Common myeloid progenitor, CD34-positive (primary cell): ENCODE measurements around the gene AUTS2.

Experiments used
- CTCF ChIA-PET: fragments of 350-600 bp; sonication (Branson Sonifier 250); formaldehyde crosslinking; loops from one replicate; lab custom pipeline; 2021; ENCODE audit warnings: antibody characterized with exemption; lab: Charles Lee
- POLR2A ChIA-PET: fragments of 350-600 bp; sonication (Branson Sonifier 250); formaldehyde crosslinking; loops from one replicate; lab custom pipeline; 2021; ENCODE audit warnings: antibody characterized with exemption; lab: Charles Lee
- DNase-seq, 3 donors: peaks; one replicate each; pipeline versions ENCODE4 v3.0.0 to v3.0.0-alpha.2; 2013
- H3K27ac ChIP-seq, 2 experiments: 1 replicate in 1 of 2; 2 replicates in 1 of 2; pipeline ENCODE4 v1.7.0; 2013; ENCODE audit warnings: inconsistent platforms in 2 of 2, low read length in 2 of 2, mild to moderate bottlenecking in 2 of 2, low read depth in 1 of 2, moderate library complexity in 1 of 2; ENCODE audit not compliant: severe bottlenecking in 2 of 2, insufficient read depth in 1 of 2, poor library complexity in 1 of 2
- H3K27me3 ChIP-seq, 5 experiments: replicated peaks in 2 of 5; 1 replicate in 3 of 5; 2 replicates in 2 of 5; pipeline versions ENCODE4 v1.6.1 to v1.7.0; 2013; ENCODE audit warnings: low read length in 4 of 5, mild to moderate bottlenecking in 2 of 5, moderate library complexity in 2 of 5, inconsistent platforms in 1 of 5; ENCODE audit not compliant: insufficient read depth in 5 of 5, control insufficient read depth in 4 of 5
- H3K36me3 ChIP-seq, 4 experiments: 1 replicate in 2 of 4; 2 replicates in 2 of 4; pipeline versions ENCODE4 v1.6.1 to v1.7.0; 2013; ENCODE audit warnings: low read length in 3 of 4, control low read depth in 1 of 4, mild to moderate bottlenecking in 1 of 4; ENCODE audit not compliant: control insufficient read depth in 4 of 4, insufficient read depth in 4 of 4
- H3K4me1 ChIP-seq, 4 experiments: 1 replicate in 3 of 4; 2 replicates in 1 of 4; pipeline versions ENCODE4 v1.6.1 to v1.7.1; 2013; ENCODE audit warnings: low read length in 3 of 4, mild to moderate bottlenecking in 3 of 4, control low read depth in 1 of 4, inconsistent platforms in 1 of 4, moderate library complexity in 1 of 4; ENCODE audit not compliant: control insufficient read depth in 4 of 4, insufficient read depth in 4 of 4; ENCODE audit errors: control extremely low read depth in 1 of 4
- H3K4me3 ChIP-seq, 7 experiments: 1 replicate in 4 of 7; 2 replicates in 3 of 7; pipeline versions ENCODE4 v1.5.1 to v1.7.0; 2013; ENCODE audit warnings: mild to moderate bottlenecking in 7 of 7, low read length in 6 of 7, moderate library complexity in 6 of 7, inconsistent platforms in 2 of 7, low read depth in 2 of 7, control low read depth in 1 of 7; ENCODE audit not compliant: insufficient read depth in 4 of 7, control insufficient read depth in 1 of 7; ENCODE audit errors: extremely low read depth in 1 of 7
- H3K9me3 ChIP-seq, 5 experiments: 1 replicate in 4 of 5; 2 replicates in 1 of 5; pipeline versions ENCODE4 v1.6.1 to v1.7.1; 2013; ENCODE audit warnings: low read length in 4 of 5, mild to moderate bottlenecking in 2 of 5, inconsistent platforms in 1 of 5, low read depth in 1 of 5, moderate library complexity in 1 of 5; ENCODE audit not compliant: control insufficient read depth in 4 of 5, insufficient read depth in 2 of 5; ENCODE audit errors: control extremely low read depth in 1 of 5
- WGBS: methylation state at CpG from one replicate; pipeline ENCODE4 v1.1.5; 2013; ENCODE audit not compliant: insufficient coverage; 5-methylcytosine and 5-hydroxymethylcytosine counted together

Gene AUTS2

DNA sequence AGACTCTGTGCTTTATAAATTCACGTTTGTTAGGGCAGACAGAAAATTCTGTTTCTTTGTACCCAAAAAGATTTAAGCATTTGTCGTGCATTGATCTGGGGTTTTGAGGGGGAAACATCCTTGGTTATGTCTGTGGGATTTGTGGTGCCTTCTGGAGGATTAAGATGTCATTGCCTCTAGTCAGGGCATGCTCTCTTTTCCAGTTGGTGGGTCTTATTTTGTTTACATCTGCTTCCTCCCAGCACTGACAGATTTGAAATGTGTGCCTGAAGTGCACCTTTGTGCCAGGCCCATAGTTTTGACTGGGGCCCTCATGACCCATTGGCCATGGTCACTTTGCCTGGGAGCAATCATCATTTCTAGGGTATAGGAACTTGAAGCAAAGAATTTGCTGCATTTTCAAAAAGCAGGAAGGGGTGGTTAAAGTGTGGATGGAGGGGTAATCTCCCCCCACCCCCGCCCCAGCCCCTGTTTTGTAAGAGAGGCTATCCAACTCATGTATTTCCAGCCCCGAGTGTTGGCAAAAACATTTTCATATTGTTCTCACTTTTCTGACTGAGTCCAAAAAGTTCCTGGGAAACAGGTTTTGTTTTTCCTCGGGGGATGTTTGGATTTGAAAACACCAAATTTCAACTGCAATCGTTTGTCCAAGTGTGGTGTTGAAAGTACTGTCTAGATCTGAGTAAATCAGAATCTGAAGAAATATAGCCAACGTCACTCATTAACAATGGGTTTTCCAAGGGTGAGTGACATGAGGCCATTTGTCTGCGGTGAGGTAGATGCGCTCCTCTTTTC is 1145.5 kb downstream of the AUTS2 start:
- POLR2A ChIA-PET, result no interaction called here
- 100% methylated on average over 4 of the region's 9 CpGs for WGBS
- Histone ChIP-seq H3K9me3 (no peaks in the 10 kb centered on the region), H3K4me1 (peaks cover 0 to 9% (median 3%) of the 10 kb centered on the region in 4 experiments), H3K27me3 (no peaks in the 10 kb centered on the region), H3K36me3 (no peaks in the 10 kb centered on the region), H3K4me3 (no peak overlapping the region), H3K27ac (no peak overlapping the region)
- peak in 2 of 3 donors; percentile 25 to 53 for DNase-seq
- CTCF ChIA-PET, result no interaction called here

DNA sequence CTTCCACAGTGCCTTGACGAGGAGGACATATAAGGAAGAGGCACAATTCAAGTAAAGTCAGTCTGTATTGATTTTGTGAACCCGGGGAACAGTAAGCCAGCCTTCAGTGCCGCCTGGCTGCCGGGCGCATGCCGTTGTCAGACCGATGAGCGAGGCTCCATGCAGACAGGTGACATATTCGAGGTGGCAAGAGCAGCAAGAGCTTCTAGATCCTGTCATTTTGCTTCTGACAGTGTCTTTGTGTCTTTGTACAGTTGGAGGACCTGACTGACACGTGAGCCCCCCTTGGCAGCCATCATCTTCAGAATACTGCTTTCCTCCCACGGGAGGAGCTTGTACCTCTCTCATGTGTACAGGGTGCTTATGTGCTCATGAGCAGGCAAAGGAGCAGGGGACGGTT is 1146.2 kb downstream of the AUTS2 start:
- 96% methylated on average over 12 of the region's 12 CpGs for WGBS
- ChIA-PET CTCF (no interaction called here), POLR2A (no interaction called here)

DNA sequence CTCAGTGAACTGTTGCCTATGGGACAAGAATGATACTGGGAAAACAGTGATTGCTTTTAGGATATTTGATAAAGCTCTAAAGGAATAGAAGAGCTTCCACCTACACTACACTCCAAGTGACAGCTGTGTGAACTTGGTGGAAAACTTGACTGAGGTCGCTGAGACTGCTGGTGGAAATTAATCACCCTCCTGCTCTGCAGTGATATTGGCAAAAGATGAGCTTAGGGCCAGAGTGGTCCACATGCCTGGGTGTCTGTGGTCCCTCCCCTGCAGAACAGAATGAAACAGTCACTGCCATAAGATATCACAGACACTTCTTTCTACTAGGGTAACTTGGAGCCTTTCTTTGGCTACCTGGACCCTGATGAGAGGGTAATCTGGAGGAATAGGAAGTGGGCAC is 1151.6 kb downstream of the AUTS2 start:
- no peak overlapping the region for H3K27ac ChIP-seq
- H3K9me3 ChIP-seq, result no peaks in the 10 kb centered on the region
- CTCF ChIA-PET, result no interaction called here
- no peaks in the 10 kb centered on the region for H3K27me3 ChIP-seq
- H3K36me3 ChIP-seq, result no peaks in the 10 kb centered on the region
- no peaks in the 10 kb centered on the region for H3K4me1 ChIP-seq
- no peak overlapping the region for H3K4me3 ChIP-seq
- POLR2A ChIA-PET, result no interaction called here
- no peak for DNase-seq
- WGBS, result 100% methylated on average over 1 of the region's 1 CpG

More for the DNA sequence above, 1146.2 kb downstream of the AUTS2 start:
- Histone ChIP-seq H3K27me3 (no peaks in the 10 kb centered on the region), H3K36me3 (no peaks in the 10 kb centered on the region), H3K4me1 (peaks cover 0 to 7% (median 3%) of the 10 kb centered on the region in 4 experiments), H3K4me3 (no peak overlapping the region), H3K9me3 (no peaks in the 10 kb centered on the region), H3K27ac (no peak overlapping the region)
- no peak for DNase-seq

DNA sequence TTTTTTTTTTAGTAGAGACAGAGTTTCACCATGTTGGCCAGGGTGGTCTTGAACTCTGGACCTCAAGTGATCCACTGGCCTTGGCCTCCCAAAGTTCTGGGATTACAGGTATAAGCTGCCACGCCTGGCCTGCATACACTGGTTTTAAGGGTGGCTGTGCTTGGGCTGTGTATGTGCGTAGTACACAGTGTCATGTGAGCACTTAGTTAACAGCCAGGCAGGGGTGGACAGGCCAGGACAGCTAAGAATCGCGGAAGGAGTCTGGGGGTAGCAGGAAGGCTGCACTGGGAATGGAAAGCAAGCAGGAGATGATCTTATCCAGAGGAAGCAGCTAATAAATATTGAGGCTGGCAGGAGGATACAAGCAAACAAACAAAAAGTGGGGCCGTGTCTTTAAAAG is 1153.6 kb downstream of the AUTS2 start:
- Histone ChIP-seq H3K4me1 (no peaks in the 10 kb centered on the region), H3K36me3 (no peaks in the 10 kb centered on the region), H3K9me3 (no peaks in the 10 kb centered on the region), H3K27me3 (no peaks in the 10 kb centered on the region), H3K27ac (no peak overlapping the region), H3K4me3 (no peak overlapping the region)
- DNase-seq, result no peak
- ChIA-PET CTCF (interaction anchor here (0.6 to 2.2 kb wide), 2 partner anchors 15 to 31 kb away, joined by 3 to 5 read pairs; no protein-coding TSS in a partner anchor), POLR2A (interaction anchor here (0.6 kb wide), 1 partner anchor 80 kb away, joined by 3 read pairs; no protein-coding TSS in a partner anchor)
- 100% methylated on average over 3 of the region's 5 CpGs for WGBS

DNA sequence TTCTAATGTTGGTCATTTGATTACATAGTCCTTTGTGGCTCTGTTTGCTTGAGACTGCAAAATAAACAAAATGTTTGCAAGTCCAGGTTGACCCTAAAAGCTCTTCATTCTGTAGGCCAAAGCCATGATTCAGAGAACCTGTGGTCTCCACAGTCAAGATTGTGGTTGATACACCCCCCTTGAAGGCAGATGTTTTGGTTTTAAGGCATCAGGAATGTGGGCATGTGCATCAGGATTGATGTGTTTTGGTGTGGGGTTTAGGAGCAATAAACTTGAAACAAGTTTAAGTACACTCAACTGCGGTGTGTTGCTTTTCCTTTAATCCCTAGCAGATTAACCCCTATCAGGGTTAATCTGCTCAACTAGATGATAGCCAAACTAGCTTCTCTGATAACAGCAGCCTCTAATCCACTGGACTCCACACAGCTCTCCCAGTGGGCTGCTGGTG is 1154.5 kb downstream of the AUTS2 start:
- H3K27me3 ChIP-seq, result no peaks in the 10 kb centered on the region
- DNase-seq, result no peak
- H3K36me3 ChIP-seq, result no peaks in the 10 kb centered on the region
- no peak overlapping the region for H3K4me3 ChIP-seq
- no peaks in the 10 kb centered on the region for H3K4me1 ChIP-seq
- H3K9me3 ChIP-seq, result no peaks in the 10 kb centered on the region
- H3K27ac ChIP-seq, result no peak overlapping the region
- 100% methylated on average over 1 of the region's 1 CpG for WGBS
- ChIA-PET POLR2A (interaction anchor here (0.5 kb wide), 1 partner anchor 18 kb away, joined by 3 read pairs; no protein-coding TSS in a partner anchor), CTCF (interaction anchor here (2.2 kb wide), 1 partner anchor 32 kb away, joined by 5 read pairs; no protein-coding TSS in a partner anchor)

DNA sequence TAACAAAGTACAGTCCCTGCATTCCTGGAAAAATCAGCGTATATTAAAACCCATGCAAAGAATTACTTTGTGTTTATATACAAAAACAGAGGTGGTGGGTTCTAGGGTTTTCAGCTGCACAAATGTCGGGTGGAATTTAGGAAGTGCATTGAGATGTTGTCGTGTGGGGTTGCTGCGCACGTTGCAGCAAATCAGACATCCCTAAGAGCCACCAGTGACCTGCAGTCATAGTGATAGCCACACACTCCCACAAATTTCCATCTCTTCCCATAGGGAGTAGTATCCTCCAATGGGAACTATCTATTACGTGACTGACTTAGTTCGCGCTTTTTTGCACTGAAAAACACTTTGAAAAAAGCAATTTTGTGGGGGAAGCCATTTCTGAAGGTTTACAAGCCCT is 1158.5 kb downstream of the AUTS2 start:
- Histone ChIP-seq H3K27ac (no peak overlapping the region), H3K36me3 (no peaks in the 10 kb centered on the region), H3K9me3 (no peaks in the 10 kb centered on the region), H3K27me3 (no peaks in the 10 kb centered on the region), H3K4me1 (no peaks in the 10 kb centered on the region), H3K4me3 (no peak overlapping the region)
- CTCF ChIA-PET, result no interaction called here
- POLR2A ChIA-PET, result no interaction called here
- no CpG with 5 or more reads among the region's 8 CpGs for WGBS
- DNase-seq, result no peak

DNA sequence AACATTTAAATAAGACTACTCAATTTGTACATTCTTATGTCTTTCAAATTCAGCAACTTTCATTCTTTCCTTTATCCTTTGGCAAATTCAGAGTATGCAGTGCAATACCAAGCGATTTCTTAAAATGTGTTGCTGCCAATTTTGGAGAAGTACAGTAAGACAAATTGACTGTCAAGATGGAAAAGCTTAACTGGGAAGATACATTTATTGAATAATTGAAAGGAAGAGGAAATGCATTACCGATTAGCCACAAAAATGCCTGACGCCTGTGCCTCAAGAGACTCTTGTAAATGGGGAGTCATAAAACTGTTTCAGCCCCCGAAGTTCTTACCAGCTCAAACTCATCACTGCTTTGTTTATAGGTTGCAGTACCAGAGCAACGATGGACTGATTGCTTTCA is 1160.4 kb downstream of the AUTS2 start:
- Histone ChIP-seq H3K27ac (no peak overlapping the region), H3K36me3 (no peaks in the 10 kb centered on the region), H3K4me3 (no peak overlapping the region), H3K4me1 (peaks cover 0 to 13% (median 0%) of the 10 kb centered on the region in 4 experiments), H3K27me3 (no peaks in the 10 kb centered on the region), H3K9me3 (no peaks in the 10 kb centered on the region)
- ChIA-PET POLR2A (no interaction called here), CTCF (no interaction called here)
- peak in 1 of 3 donors; percentile 6 for DNase-seq
- WGBS, result 40% methylated on average over 3 of the region's 5 CpGs
